Measurements from ENCODE around the gene MRPL10. TPM values are rescaled to one million over a fixed set of nuclear protein-coding genes. Genes with fewer than 3 reads are reported as not detected.

MRPL10 gene
- total and polyA plus RNA-seq, 10 of the 15 experiments (the other 5 are each of a cell fraction or from before 2014, with no cell fraction given): 18.9 to 61.9 (median 47.3) TPM

GRCh38 chr17:47778184-47778635 lies 53.1 kb downstream of the MRPL10 start:
- ChIA-PET POLR2A (no interaction called here), CTCF (no interaction called here), RAD21 (ENCODE audit: unreplicated experiment) (interaction anchor here (1.0 kb wide), 1 partner anchor 23 kb away, joined by 3 read pairs; no protein-coding TSS in a partner anchor), SMC1A (ENCODE audit: uncharacterized antibody, unreplicated experiment) (no interaction called here)
- Histone ChIP-seq H3K9ac (ENCODE audit: control insufficient read depth, insufficient read depth, low read length) (no peak overlapping the region), H3K4me2 (ENCODE audit: control insufficient read depth, insufficient read depth) (no peak overlapping the region), H3K27ac (ENCODE audit: control insufficient read depth, insufficient read depth) (no peak overlapping the region), H3K4me3 (no peak overlapping the region), H2AFZ (ENCODE audit: control insufficient read depth, low read depth, low read length) (no peak overlapping the region), H3K79me2 (ENCODE audit: control insufficient read depth, insufficient read depth, low read length) (no peaks in the 10 kb centered on the region), H3K36me3 (ENCODE audit: control insufficient read depth in 2 of 2, insufficient read depth in 2 of 2, low read length in 1 of 2) (no peaks in the 10 kb centered on the region), H3K27me3 (replicated peaks in 1 of 2; ENCODE audit: control insufficient read depth in 2 of 2, insufficient read depth in 2 of 2, low read length in 1 of 2) (peaks cover 0 to 4% of the 10 kb centered on the region in 2 experiments; a peak in 1 of 4 replicates), H3K4me1 (ENCODE audit: control insufficient read depth, insufficient read depth, low read length) (no peaks in the 10 kb centered on the region), H4K20me1 (ENCODE audit: control insufficient read depth, insufficient read depth) (no peaks in the 10 kb centered on the region; the same call in 1 of the 2 replicates), H3K9me3 (replicated peaks; ENCODE audit: control insufficient read depth, insufficient read depth, low read length) (no peaks in the 10 kb centered on the region; the same call in 2 of the 3 replicates)
- intact Hi-C loops (cut with micrococcal nuclease; ENCODE audit: unreplicated experiment): loop anchor here (5.0 kb wide), 1 partner anchor 239 kb away; no protein-coding TSS in a partner anchor
- no TSS peak for BruUV-seq (replicated peaks)
- in situ Hi-C loops (cut with MboI): no loop called here
- no peak for FAIRE-seq
- TF ChIP-seq ZNF622 (IDR thresholded peaks at IDR 0.05) (no peak), FOS (IDR thresholded peaks at IDR 0.05; ENCODE audit: borderline replicate concordance, extremely low read depth, insufficient read length) (no peak), ELK1 (IDR thresholded peaks at IDR 0.05; ENCODE audit: low read depth, low read length) (no peak), PAX5 (IDR thresholded peaks at IDR 0.05; ENCODE audit: borderline replicate concordance, low read depth, low read length) (no peak), EP300 (IDR thresholded peaks at IDR 0.05; ENCODE audit: borderline replicate concordance in 1 of 2, control insufficient read depth in 1 of 2, low read depth in 2 of 2, low read length in 2 of 2) (no peak), SUPT20H (IDR thresholded peaks at IDR 0.05; ENCODE audit: borderline replicate concordance, control insufficient read depth, low read depth, low read length) (no peak), TAF1 (IDR thresholded peaks at IDR 0.05; ENCODE audit: borderline replicate concordance, low read depth, low read length) (no peak), TCF12 (IDR thresholded peaks at IDR 0.05; ENCODE audit: low read depth, low read length) (no peak), CEBPZ (IDR thresholded peaks at IDR 0.05; ENCODE audit: low read depth, low read length) (no peak), HSF1 (IDR thresholded peaks at IDR 0.05; ENCODE audit: low read depth, low read length) (no peak), CREB1 (IDR thresholded peaks at IDR 0.05; ENCODE audit: low read depth) (no peak), RELA (IDR thresholded peaks at IDR 0.05; ENCODE audit: borderline replicate concordance, partially characterized antibody) (no peak), CHD1 (IDR thresholded peaks at IDR 0.05; ENCODE audit: low read depth, low read length) (no peak), POU2F2 (IDR thresholded peaks at IDR 0.05; ENCODE audit: borderline replicate concordance, low read depth, low read length) (no peak)
- 43% methylated on average over 45 of the region's 45 CpGs for WGBS (ENCODE audit: insufficient coverage, insufficient replicate concordance, low lambda C conversion rate, missing lambda C conversion rate)
- no peak for DNase-seq (ENCODE audit: low read depth, low spot score)
- no peak for ATAC-seq
